ENCODE results near the gene LPIN2.

- no peak for TF ChIP-seq EZH2 (IDR thresholded peaks at IDR 0.05; ENCODE audit: insufficient read depth, low read length)
- TF ChIP-seq, protein P1, sequence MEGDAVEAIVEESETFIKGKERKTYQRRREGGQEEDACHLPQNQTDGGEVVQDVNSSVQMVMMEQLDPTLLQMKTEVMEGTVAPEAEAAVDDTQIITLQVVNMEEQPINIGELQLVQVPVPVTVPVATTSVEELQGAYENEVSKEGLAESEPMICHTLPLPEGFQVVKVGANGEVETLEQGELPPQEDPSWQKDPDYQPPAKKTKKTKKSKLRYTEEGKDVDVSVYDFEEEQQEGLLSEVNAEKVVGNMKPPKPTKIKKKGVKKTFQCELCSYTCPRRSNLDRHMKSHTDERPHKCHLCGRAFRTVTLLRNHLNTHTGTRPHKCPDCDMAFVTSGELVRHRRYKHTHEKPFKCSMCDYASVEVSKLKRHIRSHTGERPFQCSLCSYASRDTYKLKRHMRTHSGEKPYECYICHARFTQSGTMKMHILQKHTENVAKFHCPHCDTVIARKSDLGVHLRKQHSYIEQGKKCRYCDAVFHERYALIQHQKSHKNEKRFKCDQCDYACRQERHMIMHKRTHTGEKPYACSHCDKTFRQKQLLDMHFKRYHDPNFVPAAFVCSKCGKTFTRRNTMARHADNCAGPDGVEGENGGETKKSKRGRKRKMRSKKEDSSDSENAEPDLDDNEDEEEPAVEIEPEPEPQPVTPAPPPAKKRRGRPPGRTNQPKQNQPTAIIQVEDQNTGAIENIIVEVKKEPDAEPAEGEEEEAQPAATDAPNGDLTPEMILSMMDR (IDR thresholded peaks at IDR 0.05; ENCODE audit: insufficient read depth, low read depth, low read length) = no peak
Measured at GRCh38 chr18:3040881-3041280, 27.9 kb upstream of the LPIN2 start.
